Left ventricle myocardium inferior (tissue), 1 donor: ENCODE data around the gene MRPL22. TPM values are rescaled to one million over a fixed set of nuclear protein-coding genes. Genes with fewer than 3 reads are reported as not detected.

Experiments
- DNase-seq: peaks from one replicate; pipeline ENCODE4 v3.0.0-alpha.2; 2020
- H3K27ac ChIP-seq: fragments of 200-600 bp; replicated peaks from 2 replicates; pipeline ENCODE4 v1.8.0; 2021
- H3K27me3 ChIP-seq: fragments of 200-600 bp; 2 replicates; pipeline ENCODE4 v1.8.0; 2021; ENCODE audit warnings: low read depth
- H3K36me3 ChIP-seq: fragments of 200-600 bp; 2 replicates; pipeline ENCODE4 v1.8.0; 2021
- H3K4me1 ChIP-seq: fragments of 200-600 bp; 2 replicates; pipeline ENCODE4 v1.8.0; 2021
- H3K4me3 ChIP-seq: fragments of 200-600 bp; 2 replicates; pipeline ENCODE4 v1.8.0; 2021; ENCODE audit warnings: mild to moderate bottlenecking, moderate library complexity
- H3K9me3 ChIP-seq: fragments of 200-600 bp; replicated peaks from 2 replicates; pipeline ENCODE4 v1.8.0; 2021
- CTCF ChIP-seq: fragments of 200-600 bp; IDR thresholded peaks from 2 replicates; pipeline ENCODE4 v1.8.0; 2021; ENCODE audit warnings: antibody characterized with exemption, mild to moderate bottlenecking, borderline replicate concordance
- intact Hi-C: fragments of 100-400 bp; cut with micrococcal nuclease; formaldehyde crosslinking; loops from one replicate; pipeline ENCODE4 v1.11.0; 2022
- long read RNA-seq: library from polyadenylated mRNA; unstranded; transcript quantifications from one replicate; pipeline ENCODE4 v2.0.0, GENCODE V29; 2021
- total RNA-seq: library from RNA; stranded (reverse); fragmentation: NEBNext Ultra II Directional; extraction: Animal tissue kit (Norgen Biotek cat#: 25700); gene quantifications from one replicate; pipeline ENCODE4 v1.2.1, GENCODE V29; 2021
- donor health status: DM: no; HTN: yes; CAD: no; lungs with severe emphysema.

The MRPL22 gene
- total RNA-seq, result 78.4 TPM
- long read RNA-seq, transcript MRPL22-201 (6 exons, 3,035 nt), result minor isoform, 7 of 58 reads
- long read RNA-seq, transcript MRPL22-207 (7 exons, 3,176 nt), result major isoform, 45 of 58 reads
- long read RNA-seq, partial matches to known transcripts, result 4 of 58 reads
- long read RNA-seq, other reads (novel, unspliced or antisense), result 0 of 58 reads

- no peaks in the 10 kb centered on the region for H3K27me3 ChIP-seq
- TF ChIP-seq CTCF, result peak; percentile 35
- H3K27ac ChIP-seq, result peak within 1 kb of the TSS; percentile 86
- H3K9me3 ChIP-seq, result no peaks in the 10 kb centered on the region
- peaks cover 78% of the 10 kb centered on the region for H3K4me1 ChIP-seq
- DNase-seq, result peak; percentile 92
- H3K4me3 ChIP-seq, result peak within 1 kb of the TSS; percentile 85
- peaks cover 7% of the 10 kb centered on the region for H3K36me3 ChIP-seq
- intact Hi-C loops, result no loop called here
Measured at GRCh38 chr5:154940772-154941620, at the start of gene MRPL22. Gene MRPL22 (plus strand): TSS chr5:154941073. CDS start chr5:154941111, 38 bp downstream.

- Histone ChIP-seq H3K4me3 (no peak overlapping the region), H3K27me3 (no peaks in the 10 kb centered on the region), H3K9me3 (peaks cover 4% of the 10 kb centered on the region), H3K27ac (peak overlapping the region; percentile 50), H3K36me3 (peaks cover 98% of the 10 kb centered on the region), H3K4me1 (no peaks in the 10 kb centered on the region)
- intact Hi-C loops, result no loop called here
- TF ChIP-seq CTCF, result no peak
- peak; percentile 24 for DNase-seq
Measured at GRCh38 chr5:154892369-154892771, 48.5 kb upstream of the MRPL22 start.

- H3K4me1 ChIP-seq, result peaks cover 5% of the 10 kb centered on the region
- H3K4me3 ChIP-seq, result no peak overlapping the region
- no peak for TF ChIP-seq CTCF
- no peak overlapping the region for H3K27ac ChIP-seq
- peaks cover 98% of the 10 kb centered on the region for H3K36me3 ChIP-seq
- H3K9me3 ChIP-seq, result no peaks in the 10 kb centered on the region
- no peaks in the 10 kb centered on the region for H3K27me3 ChIP-seq
- intact Hi-C loops, result no loop called here
- no peak for DNase-seq
Measured at GRCh38 chr5:154893381-154893780, 47.5 kb upstream of the MRPL22 start.

GRCh38 chr5:154895606-154896561 is 45.0 kb upstream of the MRPL22 start:
- Histone ChIP-seq H3K27me3 (no peaks in the 10 kb centered on the region), H3K4me3 (no peak overlapping the region), H3K36me3 (peaks cover 94% of the 10 kb centered on the region), H3K4me1 (peaks cover 7% of the 10 kb centered on the region), H3K27ac (peak overlapping the region; percentile 18), H3K9me3 (no peaks in the 10 kb centered on the region)
- no peak for DNase-seq
- no peak for TF ChIP-seq CTCF
- intact Hi-C loops, result no loop called here

- peaks cover 94% of the 10 kb centered on the region for H3K36me3 ChIP-seq
- intact Hi-C loops, result no loop called here
- DNase-seq, result no peak
- H3K4me1 ChIP-seq, result peaks cover 7% of the 10 kb centered on the region
- H3K27ac ChIP-seq, result peak overlapping the region; percentile 18
- TF ChIP-seq CTCF, result no peak
- H3K9me3 ChIP-seq, result no peaks in the 10 kb centered on the region
- H3K27me3 ChIP-seq, result no peaks in the 10 kb centered on the region
- no peak overlapping the region for H3K4me3 ChIP-seq
Measured at GRCh38 chr5:154896562-154897165, 44.2 kb upstream of the MRPL22 start.
